NCI-H2196 (cell line): ENCODE measurements around the gene RNPS1.
"Not testable (repeated sequence)": the region's sequence is repeated elsewhere in the genome, so short reads cannot be mapped to it uniquely, and the experiment has no call there.

ENCODE experiments used
- DNase-seq: peaks from one replicate; lab custom pipeline; 2025; ENCODE audit not compliant: unreplicated experiment; lab: John Stamatoyannopoulos, UW

Gene RNPS1

GRCh38 chr16:2258530-2258929 lies 9.4 kb downstream of the RNPS1 start:
- DNase-seq = not testable (repeated sequence)

- DNase-seq = no peak
Observed at GRCh38 chr16:2257726-2258125, 10.2 kb downstream of the RNPS1 start.

GRCh38 chr16:2256531-2257140 lies 11.3 kb downstream of the RNPS1 start:
- no peak for DNase-seq

GRCh38 chr16:2253293-2253692 lies 14.6 kb downstream of the RNPS1 start:
- no peak for DNase-seq

GRCh38 chr16:2252806-2253148 lies 15.1 kb downstream of the RNPS1 start:
- no peak for DNase-seq

GRCh38 chr16:2251296-2252111 lies 16.4 kb downstream of the RNPS1 start, which contains the start of gene ECI1:
ECI1 (minus strand) TSS chr16:2251587; CDS start chr16:2251566, 21 bp downstream.
- DNase-seq = peak; percentile 97

- DNase-seq = no peak
Observed at GRCh38 chr16:2250652-2251295, 17.2 kb downstream of the RNPS1 start.

- no peak for DNase-seq
Observed at GRCh38 chr16:2246301-2246885, 21.5 kb downstream of the RNPS1 start.

GRCh38 chr16:2244926-2245795 lies 22.8 kb downstream of the RNPS1 start:
- no peak for DNase-seq

GRCh38 chr16:2244301-2244700 lies 23.6 kb downstream of the RNPS1 start:
- DNase-seq = no peak

- no peak for DNase-seq
Observed at GRCh38 chr16:2243781-2244180, 24.1 kb downstream of the RNPS1 start.

GRCh38 chr16:2243031-2243528 lies 24.8 kb downstream of the RNPS1 start:
- no peak for DNase-seq

- no peak for DNase-seq
Observed at GRCh38 chr16:2242598-2242997, 25.3 kb downstream of the RNPS1 start.

GRCh38 chr16:2240331-2240730 lies 27.6 kb downstream of the RNPS1 start:
- DNase-seq = peak; percentile 12

- DNase-seq = no peak
Observed at GRCh38 chr16:2238838-2239675, 28.9 kb downstream of the RNPS1 start.

- no peak for DNase-seq
Observed at GRCh38 chr16:2238150-2238837, 29.6 kb downstream of the RNPS1 start.

GRCh38 chr16:2237493-2238149 lies 30.3 kb downstream of the RNPS1 start:
- no peak for DNase-seq

- no peak for DNase-seq
Observed at GRCh38 chr16:2237102-2237482, 30.8 kb downstream of the RNPS1 start.
